RWPE1 (cell line): ENCODE measurements around the gene MRTFB.
A peak's percentile ranks its signal among the peaks of the same experiment; 100 is the strongest.

ENCODE experiments used
- CTCF ChIA-PET: fragments of 350-600 bp; sonication (Branson Sonifier 250); formaldehyde crosslinking; extraction: SDS; loops from one replicate; lab custom pipeline; 2021; lab: Yijun Ruan, JAX
- POLR2A ChIA-PET: fragments of 400-600 bp; formaldehyde crosslinking; extraction: SDS; loops from one replicate; lab custom pipeline; 2020; ENCODE audit warnings: antibody characterized with exemption; ENCODE audit not compliant: low non-redundant PET; lab: Yijun Ruan, JAX
- DNase-seq: peaks from one replicate; pipeline ENCODE4 v3.0.0; 2012; ENCODE audit warnings: low spot score
- H3K27ac ChIP-seq: fragments of 450-650 bp; 2 replicates; pipeline ENCODE4 v1.5.1; 2017
- CTCF ChIP-seq: fragments of 450-650 bp; conservative IDR thresholded peaks from 2 replicates; pipeline ENCODE4 v1.5.1; 2017; ENCODE audit warnings: low read depth, mild to moderate bottlenecking

The MRTFB gene

DNA sequence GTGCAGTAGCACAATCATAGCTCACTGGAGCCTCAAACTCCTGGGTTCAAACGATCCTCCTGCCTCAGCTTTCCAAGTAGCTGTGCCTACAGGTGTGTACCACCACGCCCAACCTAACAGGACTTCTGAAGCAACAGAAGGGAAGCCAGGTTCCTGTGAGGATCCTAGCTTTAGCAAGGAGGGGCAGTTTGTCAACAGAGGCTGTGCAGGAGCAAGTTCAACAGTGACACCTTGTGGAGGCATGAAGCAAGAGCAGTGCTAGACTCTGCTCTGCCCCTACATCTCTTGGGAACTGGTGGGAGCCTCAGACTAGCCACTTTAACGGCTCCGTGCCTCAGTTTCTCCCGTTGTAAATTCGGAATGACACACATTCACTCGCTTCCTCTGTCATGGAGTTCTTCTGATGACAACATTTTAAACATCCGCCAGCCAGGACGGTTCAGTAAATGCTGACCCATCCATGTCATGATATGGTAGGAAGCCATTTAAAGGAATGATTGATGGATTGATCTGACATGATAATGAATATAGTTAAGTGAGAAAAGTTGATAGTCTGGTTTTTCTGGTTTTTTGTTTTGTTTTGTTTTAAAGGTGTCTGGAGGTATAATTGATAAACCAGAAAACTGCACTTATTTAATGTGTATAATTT lies 218.7 kb downstream of the MRTFB start:
- ChIA-PET CTCF (interaction anchor here (0.7 to 1.1 kb wide), 3 partner anchors 370 to 1393 kb away, joined by 3 read pairs; partner anchors contain the start of gene ERCC4), POLR2A (no interaction called here)
- DNase-seq, result peak; percentile 32
- TF ChIP-seq CTCF, result peak; percentile 33
- no peak overlapping the region for H3K27ac ChIP-seq

DNA sequence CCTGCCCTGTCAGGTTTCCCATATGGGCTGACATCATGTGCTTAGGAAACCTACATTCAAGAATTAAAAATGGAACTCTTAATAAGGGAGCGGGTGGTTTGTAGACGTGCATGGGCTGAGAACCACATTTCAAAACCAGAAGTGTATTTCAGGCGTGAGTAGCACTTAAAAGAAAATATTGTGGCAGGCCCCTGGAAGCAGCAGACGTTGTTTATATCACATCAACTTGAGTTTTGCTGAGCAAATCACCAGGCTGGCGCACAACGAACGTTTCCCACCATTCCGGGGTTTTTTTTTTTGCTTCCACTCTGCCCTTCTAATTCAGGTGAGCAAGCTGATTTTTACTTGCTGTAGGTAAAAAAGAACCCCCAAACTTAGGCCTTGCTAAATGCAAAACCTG lies 220.2 kb downstream of the MRTFB start:
- no peak overlapping the region for H3K27ac ChIP-seq
- DNase-seq, result no peak
- CTCF ChIA-PET, result interaction anchor here (0.5 kb wide), 1 partner anchor 1879 kb away, joined by 3 read pairs; no protein-coding TSS in a partner anchor
- POLR2A ChIA-PET, result no interaction called here
- no peak for TF ChIP-seq CTCF

- DNase-seq, result no peak
- TF ChIP-seq CTCF, result no peak
- CTCF ChIA-PET, result interaction anchor here (0.6 kb wide), 1 partner anchor 373 kb away, joined by 3 read pairs; the partner anchor contains the start of gene ERCC4
- POLR2A ChIA-PET, result no interaction called here
- H3K27ac ChIP-seq, result no peak overlapping the region
Measured at GRCh38 chr16:14292051-14292825, 221.1 kb downstream of the MRTFB start.

DNA sequence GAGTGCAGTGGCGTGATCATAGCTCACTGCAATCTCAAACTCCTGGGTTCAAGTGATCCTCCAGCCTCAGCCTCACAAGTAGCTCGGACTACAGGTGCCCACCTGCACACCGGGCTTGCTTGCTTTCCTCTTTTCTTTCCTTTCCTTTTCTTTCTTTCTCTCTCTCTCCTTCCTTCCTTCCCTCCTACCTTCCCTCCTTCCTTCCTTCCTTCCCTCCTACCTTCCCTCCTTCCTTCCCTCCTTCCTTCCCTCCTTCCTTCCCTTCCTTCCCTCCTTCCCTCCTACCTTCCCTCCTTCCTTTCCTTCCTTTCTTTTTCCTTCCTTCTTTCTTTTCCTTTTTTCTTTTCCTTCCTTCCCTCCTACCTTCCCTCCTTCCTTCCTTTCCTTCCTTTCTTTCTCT lies 225.5 kb downstream of the MRTFB start:
- CTCF ChIA-PET, result no interaction called here
- TF ChIP-seq CTCF, result no peak
- H3K27ac ChIP-seq, result no peak overlapping the region
- POLR2A ChIA-PET, result no interaction called here
- no peak for DNase-seq

GRCh38 chr16:14298374-14299122 lies 227.4 kb downstream of the MRTFB start:
- ChIA-PET CTCF (interaction anchor here (3.5 kb wide), 1 partner anchor 12 kb away, joined by 14 read pairs; no protein-coding TSS in a partner anchor), POLR2A (no interaction called here)
- DNase-seq, result no peak
- no peak for TF ChIP-seq CTCF
- H3K27ac ChIP-seq, result peak overlapping the region; percentile 25; the same call in 1 of the 2 replicates

DNA sequence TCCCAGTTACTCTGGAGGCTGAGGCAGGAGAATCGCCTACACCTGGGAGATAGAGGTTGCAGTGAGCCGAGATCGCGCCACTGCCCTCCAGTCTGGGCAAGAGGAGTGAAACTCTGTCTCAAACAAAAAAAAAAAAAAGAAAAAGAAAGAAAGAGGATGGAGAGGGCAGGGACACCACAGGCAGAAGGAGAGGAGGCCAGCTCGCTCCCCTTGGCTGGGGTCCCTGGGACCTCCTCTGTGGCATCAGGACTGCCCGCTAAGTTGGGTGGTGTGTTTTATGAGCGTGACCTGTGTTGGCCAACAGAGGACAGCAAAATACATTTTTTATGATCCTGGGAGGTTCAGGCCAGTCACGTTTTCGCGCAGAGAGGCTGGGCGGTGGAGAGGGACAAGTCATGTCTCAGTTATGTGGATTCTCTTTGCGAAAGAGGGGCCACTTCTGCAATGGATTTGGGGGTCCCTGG lies 229.6 kb downstream of the MRTFB start:
- TF ChIP-seq CTCF, result peak; percentile 90
- DNase-seq, result peak; percentile 76
- POLR2A ChIA-PET, result interaction anchor here (0.7 kb wide), 1 partner anchor 188 kb away, joined by 3 read pairs; no protein-coding TSS in a partner anchor
- CTCF ChIA-PET, result interaction anchor here (0.8 to 3.5 kb wide), 5 partner anchors 9 to 294 kb away, joined by 3 to 14 read pairs (median 7); no protein-coding TSS in a partner anchor
- peak overlapping the region; percentile 90 for H3K27ac ChIP-seq
